Measurements from ENCODE around the gene CYP2J2.

DNA sequence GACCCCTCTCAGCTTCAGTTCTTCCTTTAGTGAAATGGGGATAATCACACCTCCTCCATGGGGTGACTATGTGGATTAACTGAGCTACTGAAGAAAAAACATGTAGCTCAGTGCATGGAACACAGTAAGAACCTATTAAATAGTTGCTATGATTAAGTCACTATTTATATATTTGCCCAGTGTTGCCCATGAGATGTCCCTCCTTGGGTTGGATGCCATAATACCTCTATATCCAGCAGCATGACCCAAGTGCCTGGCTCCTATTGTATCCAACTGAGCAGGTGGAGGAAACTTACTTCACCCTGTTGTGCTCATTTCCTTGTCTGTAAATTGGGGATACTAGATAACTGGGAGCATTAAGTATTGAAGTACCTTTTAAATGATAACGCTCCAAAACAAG is 47.1 kb upstream of the CYP2J2 start:
- TF ChIP-seq POLR2A (IDR thresholded peaks at IDR 0.05), result no peak
- TF ChIP-seq, protein P1, sequence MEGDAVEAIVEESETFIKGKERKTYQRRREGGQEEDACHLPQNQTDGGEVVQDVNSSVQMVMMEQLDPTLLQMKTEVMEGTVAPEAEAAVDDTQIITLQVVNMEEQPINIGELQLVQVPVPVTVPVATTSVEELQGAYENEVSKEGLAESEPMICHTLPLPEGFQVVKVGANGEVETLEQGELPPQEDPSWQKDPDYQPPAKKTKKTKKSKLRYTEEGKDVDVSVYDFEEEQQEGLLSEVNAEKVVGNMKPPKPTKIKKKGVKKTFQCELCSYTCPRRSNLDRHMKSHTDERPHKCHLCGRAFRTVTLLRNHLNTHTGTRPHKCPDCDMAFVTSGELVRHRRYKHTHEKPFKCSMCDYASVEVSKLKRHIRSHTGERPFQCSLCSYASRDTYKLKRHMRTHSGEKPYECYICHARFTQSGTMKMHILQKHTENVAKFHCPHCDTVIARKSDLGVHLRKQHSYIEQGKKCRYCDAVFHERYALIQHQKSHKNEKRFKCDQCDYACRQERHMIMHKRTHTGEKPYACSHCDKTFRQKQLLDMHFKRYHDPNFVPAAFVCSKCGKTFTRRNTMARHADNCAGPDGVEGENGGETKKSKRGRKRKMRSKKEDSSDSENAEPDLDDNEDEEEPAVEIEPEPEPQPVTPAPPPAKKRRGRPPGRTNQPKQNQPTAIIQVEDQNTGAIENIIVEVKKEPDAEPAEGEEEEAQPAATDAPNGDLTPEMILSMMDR (IDR thresholded peaks at IDR 0.05), result no peak
